ENCODE measurements around the gene SAMD13.
A peak's percentile ranks its signal among the peaks of the same experiment; 100 is the strongest.

The SAMD13 gene

GRCh38 chr1:84272401-84272800 lies 29.1 kb upstream of the SAMD13 start:
- Histone ChIP-seq H3K27me3 (ENCODE audit: low read length) (no peaks in the 10 kb centered on the region), H3K36me3 (ENCODE audit: low read length) (no peaks in the 10 kb centered on the region), H4K20me1 (ENCODE audit: low read depth, low read length) (no peaks in the 10 kb centered on the region), H3K79me2 (ENCODE audit: insufficient read depth, low read length) (no peaks in the 10 kb centered on the region), H3K9me2 (replicated peaks; ENCODE audit: insufficient read depth, low read length) (no peaks in the 10 kb centered on the region), H3K4me3 (ENCODE audit: insufficient read depth, low read length, poor library complexity, severe bottlenecking) (peak overlapping the region; percentile 33), H3K4me2 (ENCODE audit: low read depth, low read length, poor library complexity, severe bottlenecking) (peak overlapping the region; percentile 62), H2AFZ (ENCODE audit: low read depth, low read length, severe bottlenecking) (peak overlapping the region; percentile 78), H3K9me3 (ENCODE audit: insufficient read depth, low read length) (no peaks in the 10 kb centered on the region), H3K9ac (ENCODE audit: low read length) (peak overlapping the region; percentile 45), H3K27ac (ENCODE audit: low read depth, low read length) (peak overlapping the region; percentile 73), H3F3A (ENCODE audit: insufficient read depth) (no peaks in the 10 kb centered on the region)
- no peak for TF ChIP-seq EZH2phosphoT487 (conservative IDR thresholded peaks at IDR 0.05; ENCODE audit: low read length)
- TF ChIP-seq CTCF (IDR thresholded peaks at IDR 0.05; ENCODE audit: insufficient read depth, low read length, poor library complexity, severe bottlenecking) = no peak

GRCh38 chr1:84277343-84278059 lies 24.0 kb upstream of the SAMD13 start:
- no peaks in the 10 kb centered on the region for H3K9me2 ChIP-seq (replicated peaks; ENCODE audit: insufficient read depth, low read length)
- H3K36me3 ChIP-seq (ENCODE audit: low read length) = no peaks in the 10 kb centered on the region
- no peaks in the 10 kb centered on the region for H3K79me2 ChIP-seq (ENCODE audit: insufficient read depth, low read length)
- no peak for TF ChIP-seq EZH2phosphoT487 (conservative IDR thresholded peaks at IDR 0.05; ENCODE audit: low read length)
- TF ChIP-seq CTCF (IDR thresholded peaks at IDR 0.05; ENCODE audit: insufficient read depth, low read length, poor library complexity, severe bottlenecking) = no peak
- no peak overlapping the region for H3K4me3 ChIP-seq (ENCODE audit: insufficient read depth, low read length, poor library complexity, severe bottlenecking)
- no peaks in the 10 kb centered on the region for H4K20me1 ChIP-seq (ENCODE audit: low read depth, low read length)
- no peak overlapping the region for H3K9ac ChIP-seq (ENCODE audit: low read length)
- no peak overlapping the region for H3K4me2 ChIP-seq (ENCODE audit: low read depth, low read length, poor library complexity, severe bottlenecking)
- no peak overlapping the region for H3K27ac ChIP-seq (ENCODE audit: low read depth, low read length)
- H3K27me3 ChIP-seq (ENCODE audit: low read length) = no peaks in the 10 kb centered on the region
- H2AFZ ChIP-seq (ENCODE audit: low read depth, low read length, severe bottlenecking) = no peak overlapping the region
- no peaks in the 10 kb centered on the region for H3K9me3 ChIP-seq (ENCODE audit: insufficient read depth, low read length)
- H3F3A ChIP-seq (ENCODE audit: insufficient read depth) = no peaks in the 10 kb centered on the region

DNA sequence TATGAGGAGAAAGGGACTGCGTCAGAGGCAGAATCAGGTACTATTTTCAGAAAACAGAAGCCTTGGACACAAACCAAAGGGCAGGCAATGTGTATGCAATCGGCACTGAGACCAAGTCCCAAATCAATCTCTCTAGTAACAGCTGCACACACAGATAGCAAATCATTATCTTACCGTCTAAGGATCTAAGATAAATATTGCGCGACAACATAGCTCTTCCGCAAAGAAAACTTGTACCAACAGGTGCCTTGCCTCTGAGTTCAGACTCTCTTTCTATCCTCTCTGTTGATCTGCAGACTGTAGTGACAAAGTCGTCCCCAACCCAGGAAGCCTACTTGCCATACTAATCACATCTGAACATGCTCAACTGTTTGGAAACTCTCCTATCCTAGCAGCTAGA lies 22.6 kb upstream of the SAMD13 start:
- no peaks in the 10 kb centered on the region for H3K36me3 ChIP-seq (ENCODE audit: low read length)

More for the DNA sequence above, 22.6 kb upstream of the SAMD13 start:
- H2AFZ ChIP-seq (ENCODE audit: low read depth, low read length, severe bottlenecking) = no peak overlapping the region
- no peaks in the 10 kb centered on the region for H3F3A ChIP-seq (ENCODE audit: insufficient read depth)
- H3K79me2 ChIP-seq (ENCODE audit: insufficient read depth, low read length) = no peaks in the 10 kb centered on the region
- H3K9me2 ChIP-seq (replicated peaks; ENCODE audit: insufficient read depth, low read length) = no peaks in the 10 kb centered on the region
- H4K20me1 ChIP-seq (ENCODE audit: low read depth, low read length) = no peaks in the 10 kb centered on the region
- H3K4me2 ChIP-seq (ENCODE audit: low read depth, low read length, poor library complexity, severe bottlenecking) = no peak overlapping the region
- H3K27ac ChIP-seq (ENCODE audit: low read depth, low read length) = no peak overlapping the region
- H3K4me3 ChIP-seq (ENCODE audit: insufficient read depth, low read length, poor library complexity, severe bottlenecking) = no peak overlapping the region
- H3K9me3 ChIP-seq (ENCODE audit: insufficient read depth, low read length) = no peaks in the 10 kb centered on the region
- H3K27me3 ChIP-seq (ENCODE audit: low read length) = no peaks in the 10 kb centered on the region
- no peak overlapping the region for H3K9ac ChIP-seq (ENCODE audit: low read length)
- TF ChIP-seq EZH2phosphoT487 (conservative IDR thresholded peaks at IDR 0.05; ENCODE audit: low read length) (no peak), CTCF (IDR thresholded peaks at IDR 0.05; ENCODE audit: insufficient read depth, low read length, poor library complexity, severe bottlenecking) (no peak)

All from SU-DHL-6 (cell line).